ENCODE measurements around the gene HIVEP3.
A peak's percentile ranks its signal among the peaks of the same experiment; 100 is the strongest.

Gene HIVEP3

GRCh38 chr1:41492341-41492848 lies 426.3 kb downstream of the HIVEP3 start:
- DNase-seq (ENCODE audit: insufficient read length, low spot score) (no peak), FAIRE-seq (peak; percentile 16)
- TF ChIP-seq SPI1 (IDR thresholded peaks at IDR 0.05; ENCODE audit: low read depth, low read length) (no peak), TAF1 (IDR thresholded peaks at IDR 0.05; ENCODE audit: low read depth, low read length) (no peak), POLR2A (IDR thresholded peaks at IDR 0.05; ENCODE audit: low read depth, low read length) (no peak), POLR2AphosphoS5 (IDR thresholded peaks at IDR 0.05; ENCODE audit: low read depth, low read length) (no peak), POU2F2 (IDR thresholded peaks at IDR 0.05; ENCODE audit: low read depth, low read length) (no peak), PAX5 (IDR thresholded peaks at IDR 0.05; ENCODE audit: insufficient read depth, low read length, severe bottlenecking) (no peak)

- no peak for TF ChIP-seq POU2F2 (IDR thresholded peaks at IDR 0.05; ENCODE audit: low read depth, low read length)
- TF ChIP-seq POLR2AphosphoS5 (IDR thresholded peaks at IDR 0.05; ENCODE audit: low read depth, low read length): no peak
- no peak for TF ChIP-seq TAF1 (IDR thresholded peaks at IDR 0.05; ENCODE audit: low read depth, low read length)
- no peak for TF ChIP-seq PAX5 (IDR thresholded peaks at IDR 0.05; ENCODE audit: insufficient read depth, low read length, severe bottlenecking)
- no peak for TF ChIP-seq POLR2A (IDR thresholded peaks at IDR 0.05; ENCODE audit: low read depth, low read length)
- TF ChIP-seq SPI1 (IDR thresholded peaks at IDR 0.05; ENCODE audit: low read depth, low read length): no peak
- DNase-seq (ENCODE audit: insufficient read length, low spot score): no peak
- no peak for FAIRE-seq
These were observed 427.8 kb downstream of the HIVEP3 start for GRCh38 chr1:41490911-41491310.

- TF ChIP-seq TAF1 (IDR thresholded peaks at IDR 0.05; ENCODE audit: low read depth, low read length) (no peak), SPI1 (IDR thresholded peaks at IDR 0.05; ENCODE audit: low read depth, low read length) (no peak), PAX5 (IDR thresholded peaks at IDR 0.05; ENCODE audit: insufficient read depth, low read length, severe bottlenecking) (no peak), POU2F2 (IDR thresholded peaks at IDR 0.05; ENCODE audit: low read depth, low read length) (no peak), POLR2A (IDR thresholded peaks at IDR 0.05; ENCODE audit: low read depth, low read length) (no peak), POLR2AphosphoS5 (IDR thresholded peaks at IDR 0.05; ENCODE audit: low read depth, low read length) (no peak)
- FAIRE-seq (no peak), DNase-seq (ENCODE audit: insufficient read length, low spot score) (no peak)
These were observed 429.2 kb downstream of the HIVEP3 start for GRCh38 chr1:41489561-41489960.

- TF ChIP-seq POU2F2 (IDR thresholded peaks at IDR 0.05; ENCODE audit: low read depth, low read length) (no peak), PAX5 (IDR thresholded peaks at IDR 0.05; ENCODE audit: insufficient read depth, low read length, severe bottlenecking) (no peak), TAF1 (IDR thresholded peaks at IDR 0.05; ENCODE audit: low read depth, low read length) (no peak), POLR2A (IDR thresholded peaks at IDR 0.05; ENCODE audit: low read depth, low read length) (no peak), POLR2AphosphoS5 (IDR thresholded peaks at IDR 0.05; ENCODE audit: low read depth, low read length) (no peak)
These were observed 430.4 kb downstream of the HIVEP3 start for GRCh38 chr1:41488040-41488951.

GRCh38 chr1:41487126-41488039 lies 431.3 kb downstream of the HIVEP3 start:
- DNase-seq (ENCODE audit: insufficient read length, low spot score) (no peak), FAIRE-seq (no peak)
- TF ChIP-seq TAF1 (IDR thresholded peaks at IDR 0.05; ENCODE audit: low read depth, low read length) (no peak), POLR2A (IDR thresholded peaks at IDR 0.05; ENCODE audit: low read depth, low read length) (no peak), SPI1 (IDR thresholded peaks at IDR 0.05; ENCODE audit: low read depth, low read length) (no peak), POU2F2 (IDR thresholded peaks at IDR 0.05; ENCODE audit: low read depth, low read length) (no peak), PAX5 (IDR thresholded peaks at IDR 0.05; ENCODE audit: insufficient read depth, low read length, severe bottlenecking) (no peak), POLR2AphosphoS5 (IDR thresholded peaks at IDR 0.05; ENCODE audit: low read depth, low read length) (no peak)

More at GRCh38 chr1:41488040-41488951, 430.4 kb downstream of the HIVEP3 start:
- no peak for DNase-seq (ENCODE audit: insufficient read length, low spot score)
- FAIRE-seq: no peak

- no peak for DNase-seq (ENCODE audit: insufficient read length, low spot score)
- TF ChIP-seq POU2F2 (IDR thresholded peaks at IDR 0.05; ENCODE audit: low read depth, low read length) (no peak), POLR2AphosphoS5 (IDR thresholded peaks at IDR 0.05; ENCODE audit: low read depth, low read length) (no peak), PAX5 (IDR thresholded peaks at IDR 0.05; ENCODE audit: insufficient read depth, low read length, severe bottlenecking) (no peak), TAF1 (IDR thresholded peaks at IDR 0.05; ENCODE audit: low read depth, low read length) (no peak), SPI1 (IDR thresholded peaks at IDR 0.05; ENCODE audit: low read depth, low read length) (no peak), POLR2A (IDR thresholded peaks at IDR 0.05; ENCODE audit: low read depth, low read length) (no peak)
- FAIRE-seq: no peak
These were observed 432.2 kb downstream of the HIVEP3 start for GRCh38 chr1:41486371-41487125.

- FAIRE-seq (no peak), DNase-seq (ENCODE audit: insufficient read length, low spot score) (no peak)
- TF ChIP-seq POU2F2 (IDR thresholded peaks at IDR 0.05; ENCODE audit: low read depth, low read length): no peak
- TF ChIP-seq SPI1 (IDR thresholded peaks at IDR 0.05; ENCODE audit: low read depth, low read length): no peak
- TF ChIP-seq POLR2A (IDR thresholded peaks at IDR 0.05; ENCODE audit: low read depth, low read length): no peak
- TF ChIP-seq TAF1 (IDR thresholded peaks at IDR 0.05; ENCODE audit: low read depth, low read length): no peak
- no peak for TF ChIP-seq PAX5 (IDR thresholded peaks at IDR 0.05; ENCODE audit: insufficient read depth, low read length, severe bottlenecking)
- no peak for TF ChIP-seq POLR2AphosphoS5 (IDR thresholded peaks at IDR 0.05; ENCODE audit: low read depth, low read length)
These were observed 432.7 kb downstream of the HIVEP3 start for GRCh38 chr1:41486053-41486370.

- DNase-seq (ENCODE audit: insufficient read length, low spot score) (no peak), FAIRE-seq (no peak)
- no peak for TF ChIP-seq POU2F2 (IDR thresholded peaks at IDR 0.05; ENCODE audit: low read depth, low read length)
- TF ChIP-seq TAF1 (IDR thresholded peaks at IDR 0.05; ENCODE audit: low read depth, low read length): no peak
- TF ChIP-seq SPI1 (IDR thresholded peaks at IDR 0.05; ENCODE audit: low read depth, low read length): no peak
- TF ChIP-seq POLR2A (IDR thresholded peaks at IDR 0.05; ENCODE audit: low read depth, low read length): no peak
- TF ChIP-seq POLR2AphosphoS5 (IDR thresholded peaks at IDR 0.05; ENCODE audit: low read depth, low read length): no peak
- no peak for TF ChIP-seq PAX5 (IDR thresholded peaks at IDR 0.05; ENCODE audit: insufficient read depth, low read length, severe bottlenecking)
These were observed 433.1 kb downstream of the HIVEP3 start for GRCh38 chr1:41485605-41486004.

Data from GM12891 (cell line).